Measurements from ENCODE around the gene TXNIP. TPM values are rescaled to one million over a fixed set of nuclear protein-coding genes. Genes with fewer than 3 reads are reported as not detected.
A peak's percentile ranks its signal among the peaks of the same experiment; 100 is the strongest.

The TXNIP gene
- total RNA-seq, 3 donors from 2014 or later (not counting 1 experiment from before 2014, with no cell fraction given): 984 to 1,724 (median 1,422) TPM

DNA sequence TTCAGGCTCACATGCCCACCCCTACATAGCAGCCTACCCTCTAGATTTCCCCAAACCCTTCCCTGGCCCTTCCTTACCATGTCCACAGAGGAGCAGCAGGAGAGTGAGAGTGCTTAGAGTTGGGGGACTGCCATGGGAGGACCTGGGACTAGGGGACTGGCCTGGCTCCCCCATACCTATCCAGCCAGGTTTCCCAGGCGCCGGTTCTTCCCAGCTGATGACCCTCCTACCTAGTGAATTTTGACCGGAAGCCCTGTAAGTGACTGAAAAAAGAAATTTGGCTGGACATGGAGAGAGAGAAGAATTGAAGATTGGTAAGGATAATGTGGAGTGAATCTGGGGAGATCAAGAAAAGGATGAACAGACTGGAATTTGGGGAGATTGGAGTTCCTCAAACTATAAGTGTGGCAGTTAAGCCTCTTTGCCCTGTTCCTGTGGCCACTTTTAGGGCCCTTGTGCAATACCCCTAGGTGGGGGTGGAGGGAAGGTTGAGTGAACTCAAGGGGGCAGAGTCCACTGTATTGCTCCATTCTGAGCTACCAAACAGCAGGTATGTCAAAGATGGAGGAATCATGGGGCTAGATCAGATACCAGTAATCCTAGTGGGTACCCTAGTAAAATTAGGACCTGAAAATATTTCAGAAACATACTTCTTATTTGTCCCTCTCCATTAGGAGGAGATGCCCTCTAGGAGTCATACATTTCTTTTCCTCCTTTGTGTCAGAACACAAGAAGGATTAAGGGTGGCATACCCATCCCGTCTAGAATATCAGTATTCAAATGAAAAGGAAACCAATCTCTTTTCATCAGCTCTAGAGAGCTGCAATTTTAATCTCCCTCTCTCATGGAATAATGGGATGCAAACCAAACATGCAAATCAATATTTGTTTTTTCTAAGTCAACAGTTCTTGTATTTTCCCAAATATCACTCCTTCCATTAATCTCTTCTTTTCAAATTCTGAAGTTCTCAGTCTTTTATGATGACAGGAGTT, 24.0 kb upstream of the TXNIP start:
- Mint-ChIP-seq H3K9me3 (no peaks in the 10 kb centered on the region), H3K4me3 (no peak overlapping the region), H3K27me3 (ENCODE audit: low read depth in 2 of 2) (peaks cover 35 to 54% of the 10 kb centered on the region in 2 donors), H3K4me1 (no peaks in the 10 kb centered on the region), H3K36me3 (no peaks in the 10 kb centered on the region), H3K27ac (no peak overlapping the region)
- H3K36me3 ChIP-seq (ENCODE audit: control insufficient read depth, insufficient read depth, low read length): no peaks in the 10 kb centered on the region
- intact Hi-C loops (cut with micrococcal nuclease): no loop called here
- no peak for DNase-seq
- 87% methylated on average over 4 of the region's 4 CpGs for WGBS (ENCODE audit: insufficient coverage)
- TF ChIP-seq, protein P1, sequence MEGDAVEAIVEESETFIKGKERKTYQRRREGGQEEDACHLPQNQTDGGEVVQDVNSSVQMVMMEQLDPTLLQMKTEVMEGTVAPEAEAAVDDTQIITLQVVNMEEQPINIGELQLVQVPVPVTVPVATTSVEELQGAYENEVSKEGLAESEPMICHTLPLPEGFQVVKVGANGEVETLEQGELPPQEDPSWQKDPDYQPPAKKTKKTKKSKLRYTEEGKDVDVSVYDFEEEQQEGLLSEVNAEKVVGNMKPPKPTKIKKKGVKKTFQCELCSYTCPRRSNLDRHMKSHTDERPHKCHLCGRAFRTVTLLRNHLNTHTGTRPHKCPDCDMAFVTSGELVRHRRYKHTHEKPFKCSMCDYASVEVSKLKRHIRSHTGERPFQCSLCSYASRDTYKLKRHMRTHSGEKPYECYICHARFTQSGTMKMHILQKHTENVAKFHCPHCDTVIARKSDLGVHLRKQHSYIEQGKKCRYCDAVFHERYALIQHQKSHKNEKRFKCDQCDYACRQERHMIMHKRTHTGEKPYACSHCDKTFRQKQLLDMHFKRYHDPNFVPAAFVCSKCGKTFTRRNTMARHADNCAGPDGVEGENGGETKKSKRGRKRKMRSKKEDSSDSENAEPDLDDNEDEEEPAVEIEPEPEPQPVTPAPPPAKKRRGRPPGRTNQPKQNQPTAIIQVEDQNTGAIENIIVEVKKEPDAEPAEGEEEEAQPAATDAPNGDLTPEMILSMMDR (IDR thresholded peaks at IDR 0.05): no peak
- ATAC-seq: no peak
- H3K27ac ChIP-seq (ENCODE audit: low read length): no peak overlapping the region
- H3K4me3 ChIP-seq (ENCODE audit: low read length): no peak overlapping the region
- H3K9me3 ChIP-seq (ENCODE audit: control insufficient read depth, insufficient read depth, low read length): no peaks in the 10 kb centered on the region
- H3K4me1 ChIP-seq (ENCODE audit: control insufficient read depth, insufficient read depth, low read length): peaks cover 4% of the 10 kb centered on the region
- peaks cover 23% of the 10 kb centered on the region for H3K27me3 ChIP-seq (ENCODE audit: control insufficient read depth, insufficient read depth, low read length)

GRCh38 chr1:146019231-146020057, 23.1 kb upstream of the TXNIP start:
- DNase-seq: no peak
- peak in 1 of 3 donors; percentile 17 for ATAC-seq
- Mint-ChIP-seq H3K4me1 (no peaks in the 10 kb centered on the region), H3K9me3 (no peaks in the 10 kb centered on the region), H3K36me3 (no peaks in the 10 kb centered on the region), H3K27ac (no peak overlapping the region), H3K4me3 (no peak overlapping the region), H3K27me3 (ENCODE audit: low read depth in 2 of 2) (peaks cover 32 to 49% of the 10 kb centered on the region in 2 donors)
- Histone ChIP-seq H3K4me3 (ENCODE audit: low read length) (no peak overlapping the region), H3K27me3 (ENCODE audit: control insufficient read depth, insufficient read depth, low read length) (peaks cover 21% of the 10 kb centered on the region), H3K9me3 (ENCODE audit: control insufficient read depth, insufficient read depth, low read length) (no peaks in the 10 kb centered on the region), H3K36me3 (ENCODE audit: control insufficient read depth, insufficient read depth, low read length) (no peaks in the 10 kb centered on the region), H3K4me1 (ENCODE audit: control insufficient read depth, insufficient read depth, low read length) (peaks cover 4% of the 10 kb centered on the region), H3K27ac (ENCODE audit: low read length) (no peak overlapping the region)
- TF ChIP-seq, protein P1 (IDR thresholded peaks at IDR 0.05): no peak
- 20% methylated on average over 43 of the region's 43 CpGs for WGBS (ENCODE audit: insufficient coverage)
- intact Hi-C loops (cut with micrococcal nuclease): no loop called here

DNA sequence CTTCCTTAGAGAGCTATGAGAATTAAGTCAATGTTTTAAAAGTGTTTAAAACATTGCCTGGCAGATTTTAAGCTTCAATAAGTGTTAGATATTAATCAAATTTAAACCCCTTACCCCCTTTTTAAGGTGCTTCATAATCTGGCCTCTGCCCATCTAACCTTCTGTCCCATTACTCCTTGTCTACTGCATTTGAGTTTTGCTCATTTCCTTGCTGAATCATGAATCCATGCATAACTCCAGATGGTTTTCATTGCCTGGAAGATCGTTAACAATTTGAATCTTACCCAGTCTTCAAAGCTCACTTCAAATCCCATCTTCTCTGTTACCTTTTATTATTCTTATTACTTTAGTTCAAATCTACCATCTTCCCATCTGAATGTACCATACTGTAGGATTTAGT, 20.5 kb upstream of the TXNIP start:
- Histone ChIP-seq H3K27ac (ENCODE audit: low read length) (no peak overlapping the region), H3K9me3 (ENCODE audit: control insufficient read depth, insufficient read depth, low read length) (no peaks in the 10 kb centered on the region), H3K36me3 (ENCODE audit: control insufficient read depth, insufficient read depth, low read length) (no peaks in the 10 kb centered on the region), H3K4me1 (ENCODE audit: control insufficient read depth, insufficient read depth, low read length) (peaks cover 4% of the 10 kb centered on the region), H3K27me3 (ENCODE audit: control insufficient read depth, insufficient read depth, low read length) (peaks cover 21% of the 10 kb centered on the region), H3K4me3 (ENCODE audit: low read length) (no peak overlapping the region)
- intact Hi-C loops (cut with micrococcal nuclease): no loop called here
- Mint-ChIP-seq H3K9me3 (no peaks in the 10 kb centered on the region), H3K4me1 (peaks cover 0 to 6% of the 10 kb centered on the region in 2 donors), H3K27me3 (ENCODE audit: low read depth in 2 of 2) (peaks cover 28 to 45% of the 10 kb centered on the region in 2 donors), H3K4me3 (no peak overlapping the region), H3K27ac (no peak overlapping the region), H3K36me3 (no peaks in the 10 kb centered on the region)
- 88% methylated on average over 1 of the region's 1 CpG for WGBS (ENCODE audit: insufficient coverage)
- DNase-seq (no peak), ATAC-seq (no peak)
- TF ChIP-seq, protein P1 (IDR thresholded peaks at IDR 0.05): no peak

Measured in natural killer cell (primary cell).